ENCODE data around the gene OTUD1. TPM values are rescaled to one million over a fixed set of nuclear protein-coding genes. Genes with fewer than 3 reads are reported as not detected.

The OTUD1 gene
- total RNA-seq, 4 donors from 2014 or later, result 9.3 to 19.1 (median 11.4) TPM

- 97% methylated on average over 20 of the region's 20 CpGs for WGBS
- no peak for DNase-seq (ENCODE audit: extremely low spot score)
- TF ChIP-seq POLR2A (IDR thresholded peaks at IDR 0.05; ENCODE audit: low read depth), result no peak
- TF ChIP-seq, protein P1, sequence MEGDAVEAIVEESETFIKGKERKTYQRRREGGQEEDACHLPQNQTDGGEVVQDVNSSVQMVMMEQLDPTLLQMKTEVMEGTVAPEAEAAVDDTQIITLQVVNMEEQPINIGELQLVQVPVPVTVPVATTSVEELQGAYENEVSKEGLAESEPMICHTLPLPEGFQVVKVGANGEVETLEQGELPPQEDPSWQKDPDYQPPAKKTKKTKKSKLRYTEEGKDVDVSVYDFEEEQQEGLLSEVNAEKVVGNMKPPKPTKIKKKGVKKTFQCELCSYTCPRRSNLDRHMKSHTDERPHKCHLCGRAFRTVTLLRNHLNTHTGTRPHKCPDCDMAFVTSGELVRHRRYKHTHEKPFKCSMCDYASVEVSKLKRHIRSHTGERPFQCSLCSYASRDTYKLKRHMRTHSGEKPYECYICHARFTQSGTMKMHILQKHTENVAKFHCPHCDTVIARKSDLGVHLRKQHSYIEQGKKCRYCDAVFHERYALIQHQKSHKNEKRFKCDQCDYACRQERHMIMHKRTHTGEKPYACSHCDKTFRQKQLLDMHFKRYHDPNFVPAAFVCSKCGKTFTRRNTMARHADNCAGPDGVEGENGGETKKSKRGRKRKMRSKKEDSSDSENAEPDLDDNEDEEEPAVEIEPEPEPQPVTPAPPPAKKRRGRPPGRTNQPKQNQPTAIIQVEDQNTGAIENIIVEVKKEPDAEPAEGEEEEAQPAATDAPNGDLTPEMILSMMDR (IDR thresholded peaks at IDR 0.05), result no peak
- TF ChIP-seq EP300 (IDR thresholded peaks at IDR 0.05), result no peak
- no peak for TF ChIP-seq POLR2AphosphoS5 (IDR thresholded peaks at IDR 0.05)
- Histone ChIP-seq H3K4me1 (peaks cover 16 to 36% (median 28%) of the 10 kb centered on the region in 4 donors), H3K4me3 (peak overlapping the region; percentile 82 to 95 (median 92)), H3K27ac (replicated peaks in 1 of 4) (peak overlapping the region; percentile 78 to 97 (median 96)), H3K9me3 (no peaks in the 10 kb centered on the region), H3K36me3 (peaks cover 0 to 5% (median 0%) of the 10 kb centered on the region in 4 donors), H3K27me3 (no peaks in the 10 kb centered on the region)
- intact Hi-C loops (cut with DNase I), result loop anchor here (10.0 kb wide), 1 partner anchor 343 kb away; the partner anchor contains the start of gene MSRB2
These were observed 820 bp upstream of the OTUD1 start for GRCh38 chr10:23437963-23438546.

DNA sequence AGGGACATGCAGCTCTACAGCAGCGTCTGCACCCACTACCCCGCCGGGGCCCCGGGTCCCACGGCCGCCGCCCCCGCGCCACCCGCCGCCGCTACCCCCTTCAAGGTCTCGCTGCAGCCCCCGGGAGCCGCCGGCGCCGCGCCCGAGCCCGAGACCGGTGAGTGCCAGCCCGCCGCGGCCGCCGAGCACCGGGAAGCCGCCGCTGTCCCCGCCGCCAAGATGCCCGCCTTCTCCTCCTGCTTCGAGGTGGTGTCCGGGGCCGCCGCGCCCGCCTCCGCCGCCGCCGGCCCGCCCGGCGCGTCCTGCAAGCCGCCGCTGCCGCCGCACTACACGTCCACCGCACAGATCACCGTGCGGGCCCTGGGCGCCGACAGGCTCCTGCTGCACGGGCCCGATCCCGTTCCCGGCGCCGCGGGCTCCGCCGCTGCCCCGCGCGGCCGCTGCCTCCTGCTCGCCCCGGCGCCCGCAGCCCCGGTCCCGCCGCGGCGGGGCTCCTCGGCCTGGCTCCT, 631 bp downstream of the OTUD1 start:
- H3K4me3 ChIP-seq, result peak overlapping the region; percentile 82 to 95 (median 92)
- no CpG with 5 or more reads among the region's 80 CpGs for WGBS
- peaks cover 27 to 51% (median 40%) of the 10 kb centered on the region in 4 donors for H3K4me1 ChIP-seq
- peaks cover 0 to 15% (median under 1%) of the 10 kb centered on the region in 4 donors for H3K36me3 ChIP-seq
- intact Hi-C loops (cut with DNase I), result loop anchor here (10.0 kb wide), 1 partner anchor 345 kb away; the partner anchor contains the start of gene MSRB2
- no peaks in the 10 kb centered on the region for H3K27me3 ChIP-seq
- TF ChIP-seq POLR2AphosphoS5 (IDR thresholded peaks at IDR 0.05) (no peak), POLR2A (IDR thresholded peaks at IDR 0.05; ENCODE audit: low read depth) (no peak), EP300 (IDR thresholded peaks at IDR 0.05) (no peak)
- TF ChIP-seq, protein P1 (IDR thresholded peaks at IDR 0.05), result no peak
- no peak for DNase-seq (ENCODE audit: extremely low spot score)
- H3K9me3 ChIP-seq, result no peaks in the 10 kb centered on the region
- H3K27ac ChIP-seq (replicated peaks in 1 of 4), result peak overlapping the region; percentile 96 to 97 (median 96)

DNA sequence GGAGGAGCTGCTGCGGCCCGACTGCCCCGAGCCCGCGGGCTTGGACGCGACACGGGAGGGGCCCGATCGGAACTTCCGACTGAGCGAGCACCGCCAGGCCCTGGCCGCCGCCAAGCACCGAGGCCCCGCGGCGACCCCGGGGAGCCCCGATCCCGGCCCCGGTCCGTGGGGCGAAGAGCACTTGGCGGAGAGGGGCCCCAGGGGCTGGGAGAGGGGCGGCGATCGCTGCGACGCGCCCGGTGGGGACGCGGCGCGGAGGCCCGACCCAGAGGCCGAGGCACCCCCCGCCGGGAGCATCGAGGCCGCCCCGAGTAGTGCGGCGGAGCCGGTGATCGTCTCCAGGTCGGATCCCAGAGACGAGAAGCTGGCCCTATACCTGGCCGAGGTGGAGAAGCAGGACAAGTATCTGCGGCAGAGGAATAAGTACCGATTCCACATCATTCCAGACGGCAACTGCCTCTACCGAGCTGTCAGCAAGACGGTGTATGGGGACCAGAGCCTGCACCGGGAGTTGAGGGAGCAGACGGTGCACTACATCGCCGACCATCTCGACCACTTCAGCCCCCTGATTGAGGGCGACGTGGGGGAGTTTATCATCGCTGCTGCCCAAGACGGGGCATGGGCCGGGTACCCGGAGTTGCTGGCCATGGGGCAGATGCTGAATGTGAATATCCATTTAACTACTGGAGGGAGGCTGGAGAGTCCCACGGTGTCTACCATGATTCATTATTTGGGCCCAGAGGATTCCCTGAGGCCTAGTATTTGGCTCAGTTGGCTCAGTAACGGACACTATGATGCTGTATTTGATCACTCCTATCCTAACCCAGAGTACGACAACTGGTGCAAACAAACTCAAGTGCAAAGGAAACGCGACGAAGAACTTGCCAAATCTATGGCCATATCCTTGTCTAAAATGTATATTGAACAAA, 1.4 kb downstream of the OTUD1 start:
- no peaks in the 10 kb centered on the region for H3K9me3 ChIP-seq
- H3K36me3 ChIP-seq, result peaks cover 0 to 21% (median 4%) of the 10 kb centered on the region in 4 donors
- intact Hi-C loops (cut with DNase I), result loop anchor here (10.0 kb wide), 1 partner anchor 345 kb away; the partner anchor contains the start of gene MSRB2
- H3K4me1 ChIP-seq, result peaks cover 27 to 56% (median 46%) of the 10 kb centered on the region in 4 donors
- DNase-seq (ENCODE audit: extremely low spot score), result no peak
- no peaks in the 10 kb centered on the region for H3K27me3 ChIP-seq
- peak overlapping the region; percentile 82 to 95 (median 92) for H3K4me3 ChIP-seq
- 6% methylated on average over 19 of the region's 73 CpGs for WGBS
- TF ChIP-seq POLR2A (IDR thresholded peaks at IDR 0.05; ENCODE audit: low read depth), result no peak
- TF ChIP-seq EP300 (IDR thresholded peaks at IDR 0.05), result no peak
- peak in 1 of 2 donors; percentile 4 for TF ChIP-seq POLR2AphosphoS5 (IDR thresholded peaks at IDR 0.05)
- peak overlapping the region; percentile 96 to 97 (median 96) for H3K27ac ChIP-seq (replicated peaks in 1 of 4)

- TF ChIP-seq, protein P1 (IDR thresholded peaks at IDR 0.05), result no peak
- TF ChIP-seq EP300 (IDR thresholded peaks at IDR 0.05), result no peak
- TF ChIP-seq POLR2AphosphoS5 (IDR thresholded peaks at IDR 0.05), result no peak
- TF ChIP-seq POLR2A (IDR thresholded peaks at IDR 0.05; ENCODE audit: low read depth), result no peak
- peak overlapping the region in 3 of 4 donors; percentile 5 to 97 (median 96) for H3K27ac ChIP-seq (replicated peaks in 1 of 4)
- no peak for DNase-seq (ENCODE audit: extremely low spot score)
- intact Hi-C loops (cut with DNase I), result no loop called here
- WGBS, result 61% methylated on average over 3 of the region's 3 CpGs
- H3K4me1 ChIP-seq, result peaks cover 27 to 60% (median 52%) of the 10 kb centered on the region in 4 donors
- no peaks in the 10 kb centered on the region for H3K27me3 ChIP-seq
- peak overlapping the region; percentile 82 to 95 (median 92) for H3K4me3 ChIP-seq
- peaks cover 0 to 21% (median 4%) of the 10 kb centered on the region in 4 donors for H3K36me3 ChIP-seq
- H3K9me3 ChIP-seq, result no peaks in the 10 kb centered on the region
These were observed 2.4 kb downstream of the OTUD1 start for GRCh38 chr10:23441251-23441650.
